ENCODE results near the gene LONP2.

LONP2 gene

GRCh38 chr16:48383009-48383876 is 139.1 kb downstream of the LONP2 start:
- no peak for DNase-seq (ENCODE audit: low read depth)
- no peak for TF ChIP-seq CTCF (IDR thresholded peaks at IDR 0.05; ENCODE audit: control insufficient read depth, extremely low read depth, insufficient read depth)
- peak overlapping the region; percentile 83 for H3K4me3 ChIP-seq (ENCODE audit: low read depth, low read length)

DNA sequence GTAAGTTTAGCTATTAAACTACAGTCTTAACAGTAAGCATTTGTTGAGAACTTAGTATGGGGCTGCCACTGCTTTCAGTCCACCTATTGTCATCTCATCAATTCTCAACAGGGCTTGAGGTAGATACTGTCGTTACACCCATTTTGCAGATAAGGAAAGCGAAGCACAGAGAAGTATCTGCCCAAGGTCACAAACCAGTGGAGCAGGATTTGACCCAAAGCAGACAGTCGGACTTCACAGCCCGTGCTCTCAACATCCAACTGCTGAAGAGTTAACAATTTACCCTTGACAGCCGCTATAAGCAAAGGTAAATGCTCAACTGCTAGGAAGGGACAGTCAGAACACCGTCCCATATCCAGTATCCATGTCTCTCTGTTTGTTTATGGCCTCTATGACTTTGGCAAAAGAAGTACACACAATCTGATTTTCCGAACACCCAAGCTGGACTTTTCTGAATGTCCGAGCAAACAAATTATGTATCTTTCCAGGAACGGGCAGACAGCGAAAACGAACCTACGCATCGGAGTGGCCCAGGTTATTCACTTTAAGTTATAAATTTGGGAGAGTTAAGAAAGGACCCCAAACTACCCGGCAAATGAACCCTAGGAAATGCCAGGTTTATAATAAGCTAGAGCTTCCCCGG is 139.9 kb downstream of the LONP2 start:
- peak; percentile 65 for DNase-seq (ENCODE audit: low read depth)
- no peak for TF ChIP-seq CTCF (IDR thresholded peaks at IDR 0.05; ENCODE audit: control insufficient read depth, extremely low read depth, insufficient read depth)
- peak overlapping the region; percentile 83 for H3K4me3 ChIP-seq (ENCODE audit: low read depth, low read length)

DNA sequence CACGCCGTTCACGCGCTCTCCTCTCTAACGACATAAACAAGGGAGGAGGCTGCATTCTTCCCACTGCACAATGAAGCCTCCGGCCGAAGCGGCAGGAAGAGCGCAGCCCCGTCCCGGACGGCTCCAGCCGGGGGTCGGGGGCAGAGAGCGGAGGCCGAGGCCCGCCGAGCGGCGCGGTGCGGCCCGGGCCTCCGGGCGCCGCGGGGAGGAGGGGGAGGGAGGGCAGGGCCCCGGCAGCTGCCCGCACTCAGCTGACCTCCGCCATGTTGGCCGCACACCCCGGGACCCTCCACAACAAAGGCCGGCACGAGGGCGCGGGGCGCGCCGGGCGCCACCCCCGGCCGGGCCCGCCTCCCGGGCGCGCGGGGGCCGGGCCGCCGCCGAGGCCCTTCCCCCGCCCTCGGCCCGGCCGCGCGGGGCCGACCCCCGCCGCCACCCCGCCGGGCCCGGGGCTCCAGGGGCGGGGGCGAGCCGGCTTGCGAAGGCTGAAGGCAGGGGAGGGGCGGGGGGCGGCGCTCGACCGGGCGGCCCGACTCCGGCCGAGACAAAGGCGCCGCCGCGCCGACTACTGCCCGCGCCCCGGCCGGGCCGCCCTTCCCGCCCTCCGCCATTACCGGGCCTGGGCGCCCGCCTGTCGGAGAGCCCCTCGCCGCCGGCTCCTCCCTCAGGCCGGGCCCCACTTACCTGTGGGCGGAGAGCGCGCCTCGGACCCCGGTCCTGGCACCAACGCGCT is 140.6 kb downstream of the LONP2 start:
- peak overlapping the region; percentile 83 for H3K4me3 ChIP-seq (ENCODE audit: low read depth, low read length)
- no peak for TF ChIP-seq CTCF (IDR thresholded peaks at IDR 0.05; ENCODE audit: control insufficient read depth, extremely low read depth, insufficient read depth)
- DNase-seq (ENCODE audit: low read depth) = no peak

DNA sequence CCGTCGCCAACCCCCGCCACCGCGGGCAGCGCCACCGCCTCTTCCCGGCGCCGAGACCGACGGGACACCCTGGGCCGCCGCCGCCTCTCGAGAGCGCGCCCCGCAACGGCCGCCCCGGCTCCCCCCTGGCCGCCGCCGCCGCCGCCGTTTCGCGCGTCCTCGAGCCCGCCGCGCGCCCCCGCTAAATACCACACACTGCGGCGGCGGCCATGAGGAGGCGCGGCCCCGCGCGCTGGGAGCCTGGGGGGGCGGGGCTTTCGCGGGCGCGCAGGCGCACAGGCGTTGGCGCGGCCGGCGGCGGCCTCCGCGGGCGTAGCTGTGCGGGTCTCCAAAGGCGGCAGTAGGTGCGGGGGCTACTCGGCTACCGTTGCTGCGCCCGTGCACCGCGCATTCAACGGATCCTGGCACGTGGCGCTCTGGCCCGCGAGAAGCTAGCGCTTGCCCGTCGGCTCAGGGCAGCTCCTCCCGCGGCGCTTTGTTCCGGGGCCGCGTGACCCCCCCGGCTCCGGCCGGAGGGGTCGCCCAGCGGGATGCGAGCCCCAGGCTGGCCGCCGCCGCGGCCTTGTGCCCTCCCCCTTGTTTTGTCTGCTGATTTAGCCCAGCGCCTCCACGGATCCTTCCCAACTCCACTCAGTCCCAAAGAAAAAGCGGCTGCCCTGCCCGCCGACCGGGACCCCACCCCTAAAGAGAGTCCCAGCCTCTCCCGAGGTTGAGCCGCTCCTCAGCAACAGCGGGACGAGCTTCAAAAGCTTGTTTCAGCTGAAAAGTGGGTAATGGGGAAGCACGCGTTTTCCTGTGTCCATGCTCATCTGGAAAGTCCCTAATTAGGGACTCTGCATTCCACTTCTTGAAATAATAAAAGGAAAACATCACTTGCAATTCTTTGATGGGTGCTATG is 141.4 kb downstream of the LONP2 start, which contains the start of gene SIAH1:
Gene SIAH1 (minus strand): TSS at position 161 of the 898 bp plus-strand sequence. CDS start 22,985 bp downstream, outside the sequence.
- no peak for DNase-seq (ENCODE audit: low read depth)
- peak within 1 kb of the TSS; percentile 83 for H3K4me3 ChIP-seq (ENCODE audit: low read depth, low read length)
- no peak; the same call in 1 of the 2 replicates for TF ChIP-seq CTCF (IDR thresholded peaks at IDR 0.05; ENCODE audit: control insufficient read depth, extremely low read depth, insufficient read depth)

GRCh38 chr16:48386559-48387312 is 142.6 kb downstream of the LONP2 start:
- no peak overlapping the region for H3K4me3 ChIP-seq (ENCODE audit: low read depth, low read length)
- no peak for DNase-seq (ENCODE audit: low read depth)
- TF ChIP-seq CTCF (IDR thresholded peaks at IDR 0.05; ENCODE audit: control insufficient read depth, extremely low read depth, insufficient read depth) = no peak
